Measurements from ENCODE around the gene IGFBP1.
A peak's percentile ranks its signal among the peaks of the same experiment; 100 is the strongest.
"Not testable (repeated sequence)": the region's sequence is repeated elsewhere in the genome, so short reads cannot be mapped to it uniquely, and the experiment has no call there.

Gene IGFBP1

DNA sequence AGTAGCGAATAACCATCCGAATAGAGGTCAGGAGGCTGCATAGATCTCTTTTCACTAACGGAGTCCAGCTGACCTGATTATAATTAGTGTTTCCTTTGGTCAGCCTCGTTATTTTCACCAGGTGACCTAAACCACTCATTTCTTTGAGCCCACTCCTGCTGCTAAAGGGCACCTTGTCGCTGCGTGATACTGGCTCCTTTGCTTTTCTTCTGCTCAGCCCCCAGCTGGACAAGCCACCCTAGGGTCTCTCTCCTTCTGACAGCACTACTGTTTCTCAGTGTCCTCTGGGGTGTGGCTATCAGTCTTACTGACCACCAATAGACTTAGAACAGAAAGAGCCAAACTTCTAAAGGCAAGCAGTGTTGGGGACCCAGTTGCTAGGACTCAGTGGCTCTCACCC is 35.5 kb downstream of the IGFBP1 start:
- Mint-ChIP-seq H3K36me3 (ENCODE audit: low read depth) (no peaks in the 10 kb centered on the region), H3K27ac (no peak overlapping the region), H3K9me3 (peaks cover 5% of the 10 kb centered on the region), H3K27me3 (peaks cover 56% of the 10 kb centered on the region), H3K4me1 (ENCODE audit: low read depth) (peaks cover 31% of the 10 kb centered on the region), H3K4me3 (no peak overlapping the region)
- no peak for DNase-seq

GRCh38 chr7:45924283-45924682 is 36.0 kb downstream of the IGFBP1 start:
- Mint-ChIP-seq H3K4me1 (ENCODE audit: low read depth) (peaks cover 29% of the 10 kb centered on the region), H3K4me3 (no peak overlapping the region), H3K27me3 (peaks cover 52% of the 10 kb centered on the region), H3K27ac (no peak overlapping the region), H3K36me3 (ENCODE audit: low read depth) (no peaks in the 10 kb centered on the region), H3K9me3 (peaks cover 5% of the 10 kb centered on the region)
- DNase-seq, result no peak

GRCh38 chr7:45927721-45928120 is 39.4 kb downstream of the IGFBP1 start:
- peaks cover 7% of the 10 kb centered on the region for H3K4me1 Mint-ChIP-seq (ENCODE audit: low read depth)
- peaks cover 5% of the 10 kb centered on the region for H3K9me3 Mint-ChIP-seq
- no peak overlapping the region for H3K27ac Mint-ChIP-seq
- no peaks in the 10 kb centered on the region for H3K36me3 Mint-ChIP-seq (ENCODE audit: low read depth)
- no peak overlapping the region for H3K4me3 Mint-ChIP-seq
- no peak for DNase-seq
- peaks cover 26% of the 10 kb centered on the region for H3K27me3 Mint-ChIP-seq

DNA sequence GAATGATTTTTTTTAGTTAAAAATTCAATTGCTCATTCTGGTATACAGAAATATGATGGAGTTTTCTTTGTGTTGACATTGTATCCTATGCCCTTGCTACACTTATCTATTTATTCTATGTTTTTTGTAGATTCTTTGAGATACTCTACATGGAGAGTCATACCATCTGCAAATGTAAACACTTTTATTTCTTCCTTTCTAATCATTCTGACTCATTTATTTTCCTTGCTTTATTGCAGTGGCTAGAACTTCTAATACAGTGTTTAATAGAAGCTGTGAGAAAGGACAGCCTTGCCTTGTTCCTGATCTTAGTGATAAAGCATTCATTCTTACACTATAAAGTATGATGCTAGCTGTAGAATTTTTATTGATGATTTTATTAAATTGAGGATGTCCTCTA is 42.7 kb downstream of the IGFBP1 start:
- Mint-ChIP-seq H3K4me3 (no peak overlapping the region), H3K4me1 (ENCODE audit: low read depth) (no peaks in the 10 kb centered on the region), H3K9me3 (peaks cover 5% of the 10 kb centered on the region), H3K27me3 (peaks cover 16% of the 10 kb centered on the region), H3K36me3 (ENCODE audit: low read depth) (no peaks in the 10 kb centered on the region), H3K27ac (no peak overlapping the region)
- no peak for DNase-seq

DNA sequence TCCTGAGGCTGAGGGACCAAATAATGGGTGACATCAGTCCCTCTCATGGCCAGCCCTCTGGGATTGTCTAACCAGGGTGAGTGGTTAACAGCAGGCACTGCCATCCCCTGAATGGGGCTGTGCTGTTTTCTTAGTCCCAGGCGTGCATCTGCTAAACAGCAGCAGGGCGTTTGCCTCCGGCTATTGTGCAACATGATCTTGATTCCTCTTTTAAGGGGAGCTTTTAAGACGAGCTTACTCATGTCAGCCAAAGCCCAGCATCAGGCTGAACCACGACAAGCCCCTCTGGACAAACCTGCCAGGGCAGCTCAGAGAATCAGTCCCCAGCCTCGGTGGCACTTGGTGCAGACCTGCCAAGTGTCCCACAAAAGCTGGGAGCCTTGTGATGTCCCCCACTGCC is 49.0 kb downstream of the IGFBP1 start:
- peaks cover 4% of the 10 kb centered on the region for H3K36me3 Mint-ChIP-seq (ENCODE audit: low read depth)
- H3K27ac Mint-ChIP-seq, result no peak overlapping the region
- H3K4me1 Mint-ChIP-seq (ENCODE audit: low read depth), result peaks cover 17% of the 10 kb centered on the region
- H3K4me3 Mint-ChIP-seq, result no peak overlapping the region
- H3K27me3 Mint-ChIP-seq, result peaks cover 17% of the 10 kb centered on the region
- H3K9me3 Mint-ChIP-seq, result peaks cover 4% of the 10 kb centered on the region
- DNase-seq, result no peak

DNA sequence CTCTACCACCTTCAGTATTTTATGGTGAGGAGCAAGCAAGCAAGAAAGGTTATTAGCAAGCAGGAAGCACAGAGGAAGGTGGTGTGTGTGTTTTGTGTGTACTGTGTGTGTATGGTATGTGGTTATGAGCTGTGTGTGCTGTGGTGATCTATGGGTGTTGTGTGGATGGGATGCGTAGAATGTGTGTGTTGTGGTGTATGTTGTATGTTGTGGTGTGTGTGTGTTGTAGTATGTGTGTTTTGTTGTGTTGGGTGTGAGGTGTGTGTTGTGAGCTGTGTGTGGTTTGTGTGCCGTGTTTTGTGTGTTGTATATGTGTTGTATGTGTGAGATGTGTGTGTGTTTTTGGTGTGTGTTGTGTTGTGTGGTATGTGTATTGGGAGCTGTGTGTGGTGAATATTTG is 49.6 kb downstream of the IGFBP1 start:
- peaks cover 4% of the 10 kb centered on the region for H3K36me3 Mint-ChIP-seq (ENCODE audit: low read depth)
- no peak overlapping the region for H3K4me3 Mint-ChIP-seq
- peaks cover 21% of the 10 kb centered on the region for H3K4me1 Mint-ChIP-seq (ENCODE audit: low read depth)
- peaks cover 4% of the 10 kb centered on the region for H3K9me3 Mint-ChIP-seq
- no peak overlapping the region for H3K27ac Mint-ChIP-seq
- no peak for DNase-seq
- H3K27me3 Mint-ChIP-seq, result peaks cover 17% of the 10 kb centered on the region

DNA sequence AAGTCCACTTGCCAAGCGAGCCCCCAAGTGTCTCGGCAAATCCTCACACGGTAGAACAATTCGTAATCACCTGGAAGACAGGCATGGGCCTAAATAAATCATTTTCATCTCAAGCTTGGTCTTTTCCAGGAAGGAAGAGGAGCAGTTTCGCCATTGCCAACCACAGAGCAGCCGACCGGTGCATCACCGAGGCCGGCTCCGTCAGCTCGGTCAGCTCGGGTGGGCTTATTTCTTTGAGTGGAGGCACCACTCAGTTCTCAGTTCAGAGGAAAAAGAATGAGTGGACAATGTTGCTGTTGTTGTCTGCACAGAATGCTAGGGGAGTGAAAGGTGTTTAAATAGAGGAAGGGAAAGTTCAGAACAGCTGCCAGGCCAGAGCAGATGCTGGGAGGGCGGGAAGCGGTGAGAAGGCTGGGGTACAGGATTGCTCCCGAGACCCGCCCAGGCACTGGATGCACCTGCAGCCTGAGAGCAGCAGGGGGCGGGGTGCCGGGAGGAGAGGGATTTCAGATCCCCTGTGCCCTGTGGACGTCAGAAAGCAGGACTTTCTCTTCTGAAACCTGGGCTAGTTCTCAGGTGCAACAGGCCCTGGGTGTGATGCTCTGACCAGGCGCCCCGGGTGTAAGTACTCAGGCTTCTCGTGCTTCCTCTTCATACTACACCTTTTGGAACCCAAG is 50.5 kb downstream of the IGFBP1 start:
- peaks cover 4% of the 10 kb centered on the region for H3K36me3 Mint-ChIP-seq (ENCODE audit: low read depth)
- peaks cover 17% of the 10 kb centered on the region for H3K27me3 Mint-ChIP-seq
- no peak for DNase-seq
- peaks cover 29% of the 10 kb centered on the region for H3K4me1 Mint-ChIP-seq (ENCODE audit: low read depth)
- peaks cover 4% of the 10 kb centered on the region for H3K9me3 Mint-ChIP-seq
- H3K4me3 Mint-ChIP-seq, result no peak overlapping the region
- H3K27ac Mint-ChIP-seq, result no peak overlapping the region

- H3K4me1 Mint-ChIP-seq (ENCODE audit: low read depth), result peaks cover 29% of the 10 kb centered on the region
- no peak for DNase-seq
- H3K27ac Mint-ChIP-seq, result no peak overlapping the region
- peak overlapping the region; percentile 19 for H3K4me3 Mint-ChIP-seq
- H3K27me3 Mint-ChIP-seq, result peaks cover 13% of the 10 kb centered on the region
- peaks cover 4% of the 10 kb centered on the region for H3K9me3 Mint-ChIP-seq
- peaks cover 4% of the 10 kb centered on the region for H3K36me3 Mint-ChIP-seq (ENCODE audit: low read depth)
Observed at GRCh38 chr7:45939574-45939973, 51.3 kb downstream of the IGFBP1 start.

- not testable (repeated sequence) for H3K9me3 Mint-ChIP-seq; H3K36me3 Mint-ChIP-seq (ENCODE audit: low read depth); H3K27me3 Mint-ChIP-seq
- H3K4me1 Mint-ChIP-seq (ENCODE audit: low read depth), result peaks cover 29% of the 10 kb centered on the region
- peak overlapping the region; percentile 82 for H3K4me3 Mint-ChIP-seq
- peak; percentile 69 for DNase-seq
- H3K27ac Mint-ChIP-seq, result peak overlapping the region; percentile 88
Observed at GRCh38 chr7:45940237-45940781, 52.0 kb downstream of the IGFBP1 start.

DNA sequence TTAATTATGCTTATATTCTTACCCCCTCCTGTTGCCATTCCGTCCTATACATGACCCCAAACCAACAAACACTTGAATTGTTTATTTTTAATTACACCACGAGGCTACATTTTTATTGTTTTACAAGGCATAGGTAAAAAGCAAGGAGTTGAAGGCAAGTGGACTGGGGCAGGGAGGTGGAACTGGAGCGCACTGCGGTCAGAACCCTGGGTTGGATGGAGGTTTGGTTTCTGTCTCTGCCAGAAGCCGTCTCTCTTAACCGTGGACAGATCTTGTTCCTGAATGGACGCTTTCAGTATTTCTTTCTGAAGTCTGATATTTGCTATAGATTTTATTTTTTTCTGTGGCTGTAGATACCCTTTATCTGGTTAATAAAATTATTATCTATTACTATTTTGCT is 52.7 kb downstream of the IGFBP1 start:
- peak overlapping the region; percentile 88 for H3K27ac Mint-ChIP-seq
- DNase-seq, result no peak
- peaks cover 29% of the 10 kb centered on the region for H3K4me1 Mint-ChIP-seq (ENCODE audit: low read depth)
- peak overlapping the region; percentile 82 for H3K4me3 Mint-ChIP-seq
- peaks cover 7% of the 10 kb centered on the region for H3K27me3 Mint-ChIP-seq
- peaks cover 4% of the 10 kb centered on the region for H3K36me3 Mint-ChIP-seq (ENCODE audit: low read depth)
- peaks cover 4% of the 10 kb centered on the region for H3K9me3 Mint-ChIP-seq
